ENCODE measurements around the gene LAIR1. TPM values are rescaled to one million over a fixed set of nuclear protein-coding genes. Genes with fewer than 3 reads are reported as not detected.

Gene LAIR1
- total RNA-seq, 2 donors from 2014 or later, result 4.2 to 7.8 TPM

- H3K36me3 ChIP-seq, result no peaks in the 10 kb centered on the region
- H3K9me3 ChIP-seq, result no peaks in the 10 kb centered on the region
- no peak overlapping the region for H3K27ac ChIP-seq
- no peaks in the 10 kb centered on the region for H3K4me1 ChIP-seq
- H3K4me3 ChIP-seq, result no peak overlapping the region
- no peak for TF ChIP-seq CTCF (IDR thresholded peaks at IDR 0.05)
- no peak for DNase-seq (ENCODE audit: low spot score)
- H3K27me3 ChIP-seq, result no peaks in the 10 kb centered on the region
Observed at GRCh38 chr19:54407780-54408179, 43.0 kb upstream of the LAIR1 start.

- no peaks in the 10 kb centered on the region for H3K4me1 ChIP-seq
- no peak for DNase-seq (ENCODE audit: low spot score)
- no peak for TF ChIP-seq CTCF (IDR thresholded peaks at IDR 0.05)
- H3K27ac ChIP-seq, result no peak overlapping the region
- H3K4me3 ChIP-seq, result no peak overlapping the region
- no peaks in the 10 kb centered on the region for H3K9me3 ChIP-seq
- no peaks in the 10 kb centered on the region for H3K36me3 ChIP-seq
- H3K27me3 ChIP-seq, result no peaks in the 10 kb centered on the region
Observed at GRCh38 chr19:54405628-54406027, 40.9 kb upstream of the LAIR1 start.

- no peak overlapping the region for H3K4me3 ChIP-seq
- no peaks in the 10 kb centered on the region for H3K4me1 ChIP-seq
- no peak overlapping the region for H3K27ac ChIP-seq
- H3K27me3 ChIP-seq, result no peaks in the 10 kb centered on the region
- DNase-seq (ENCODE audit: low spot score), result no peak
- no peak for TF ChIP-seq CTCF (IDR thresholded peaks at IDR 0.05)
- no peaks in the 10 kb centered on the region for H3K36me3 ChIP-seq
- no peaks in the 10 kb centered on the region for H3K9me3 ChIP-seq
Observed at GRCh38 chr19:54403054-54403453, 38.3 kb upstream of the LAIR1 start.

GRCh38 chr19:54400913-54401312 is 36.2 kb upstream of the LAIR1 start:
- Histone ChIP-seq H3K36me3 (no peaks in the 10 kb centered on the region), H3K4me3 (no peak overlapping the region), H3K27me3 (no peaks in the 10 kb centered on the region), H3K27ac (no peak overlapping the region), H3K9me3 (no peaks in the 10 kb centered on the region), H3K4me1 (no peaks in the 10 kb centered on the region)
- DNase-seq (ENCODE audit: low spot score), result no peak
- no peak for TF ChIP-seq CTCF (IDR thresholded peaks at IDR 0.05)

GRCh38 chr19:54399189-54399588 is 34.5 kb upstream of the LAIR1 start:
- H3K4me3 ChIP-seq, result no peak overlapping the region
- no peaks in the 10 kb centered on the region for H3K36me3 ChIP-seq
- H3K4me1 ChIP-seq, result no peaks in the 10 kb centered on the region
- H3K27me3 ChIP-seq, result no peaks in the 10 kb centered on the region
- H3K27ac ChIP-seq, result no peak overlapping the region
- no peak for TF ChIP-seq CTCF (IDR thresholded peaks at IDR 0.05)
- no peaks in the 10 kb centered on the region for H3K9me3 ChIP-seq
- DNase-seq (ENCODE audit: low spot score), result no peak

- Histone ChIP-seq H3K27me3 (no peaks in the 10 kb centered on the region), H3K4me3 (no peak overlapping the region), H3K9me3 (no peaks in the 10 kb centered on the region), H3K4me1 (no peaks in the 10 kb centered on the region), H3K27ac (no peak overlapping the region), H3K36me3 (no peaks in the 10 kb centered on the region)
- no peak for DNase-seq (ENCODE audit: low spot score)
- TF ChIP-seq CTCF (IDR thresholded peaks at IDR 0.05), result no peak
Observed at GRCh38 chr19:54395685-54396084, 31.0 kb upstream of the LAIR1 start.

Data from right atrium auricular region (tissue), 2 donors.